ENCODE measurements around the gene SOBP. TPM values are rescaled to one million over a fixed set of nuclear protein-coding genes. Genes with fewer than 3 reads are reported as not detected.

The SOBP gene
- total RNA-seq, 1 experiment from 2014 or later: 10.1 TPM

GRCh38 chr6:107642861-107643328 is 153.0 kb downstream of the SOBP start (continued):
- TF ChIP-seq SMAD4 (CRISPR knock-in tag; IDR thresholded peaks at IDR 0.05) (no peak), USF1 (CRISPR knock-in tag; IDR thresholded peaks at IDR 0.05) (no peak), OVOL2 (CRISPR knock-in tag; IDR thresholded peaks at IDR 0.05; ENCODE audit: borderline replicate concordance) (no peak)

DNA sequence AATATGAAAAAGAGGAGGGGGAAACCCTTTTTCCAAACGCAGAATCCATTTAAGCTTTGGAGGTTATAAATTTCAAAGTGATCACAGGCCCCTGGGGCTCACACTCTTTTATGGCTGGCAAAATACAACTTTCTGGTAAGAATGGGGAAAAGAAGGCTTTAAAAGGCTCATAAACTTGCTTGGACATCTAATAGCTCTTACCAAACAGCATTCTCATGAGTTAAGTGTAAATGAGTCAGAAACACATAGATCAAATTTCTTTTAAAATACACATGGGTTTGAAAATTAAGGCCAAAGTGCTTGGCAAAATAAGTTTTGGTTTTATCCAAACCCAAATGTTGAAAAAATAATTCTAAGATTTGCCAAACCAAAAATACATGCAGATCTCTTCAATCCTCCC is 154.6 kb downstream of the SOBP start:
- no peaks in the 10 kb centered on the region for H3K4me1 Mint-ChIP-seq
- DNase-seq (ENCODE audit: low spot score) (no peak), ATAC-seq (no peak)
- no peak overlapping the region for H3K4me3 Mint-ChIP-seq
- ChIA-PET POLR2A (no interaction called here), CTCF (no interaction called here)
- TF ChIP-seq, protein P1, sequence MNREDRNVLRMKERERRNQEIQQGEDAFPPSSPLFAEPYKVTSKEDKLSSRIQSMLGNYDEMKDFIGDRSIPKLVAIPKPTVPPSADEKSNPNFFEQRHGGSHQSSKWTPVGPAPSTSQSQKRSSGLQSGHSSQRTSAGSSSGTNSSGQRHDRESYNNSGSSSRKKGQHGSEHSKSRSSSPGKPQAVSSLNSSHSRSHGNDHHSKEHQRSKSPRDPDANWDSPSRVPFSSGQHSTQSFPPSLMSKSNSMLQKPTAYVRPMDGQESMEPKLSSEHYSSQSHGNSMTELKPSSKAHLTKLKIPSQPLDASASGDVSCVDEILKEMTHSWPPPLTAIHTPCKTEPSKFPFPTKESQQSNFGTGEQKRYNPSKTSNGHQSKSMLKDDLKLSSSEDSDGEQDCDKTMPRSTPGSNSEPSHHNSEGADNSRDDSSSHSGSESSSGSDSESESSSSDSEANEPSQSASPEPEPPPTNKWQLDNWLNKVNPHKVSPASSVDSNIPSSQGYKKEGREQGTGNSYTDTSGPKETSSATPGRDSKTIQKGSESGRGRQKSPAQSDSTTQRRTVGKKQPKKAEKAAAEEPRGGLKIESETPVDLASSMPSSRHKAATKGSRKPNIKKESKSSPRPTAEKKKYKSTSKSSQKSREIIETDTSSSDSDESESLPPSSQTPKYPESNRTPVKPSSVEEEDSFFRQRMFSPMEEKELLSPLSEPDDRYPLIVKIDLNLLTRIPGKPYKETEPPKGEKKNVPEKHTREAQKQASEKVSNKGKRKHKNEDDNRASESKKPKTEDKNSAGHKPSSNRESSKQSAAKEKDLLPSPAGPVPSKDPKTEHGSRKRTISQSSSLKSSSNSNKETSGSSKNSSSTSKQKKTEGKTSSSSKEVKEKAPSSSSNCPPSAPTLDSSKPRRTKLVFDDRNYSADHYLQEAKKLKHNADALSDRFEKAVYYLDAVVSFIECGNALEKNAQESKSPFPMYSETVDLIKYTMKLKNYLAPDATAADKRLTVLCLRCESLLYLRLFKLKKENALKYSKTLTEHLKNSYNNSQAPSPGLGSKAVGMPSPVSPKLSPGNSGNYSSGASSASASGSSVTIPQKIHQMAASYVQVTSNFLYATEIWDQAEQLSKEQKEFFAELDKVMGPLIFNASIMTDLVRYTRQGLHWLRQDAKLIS (CRISPR knock-in tag; IDR thresholded peaks at IDR 0.05; ENCODE audit: borderline replicate concordance): no peak
- no peak for TF ChIP-seq RELA (CRISPR knock-in tag; IDR thresholded peaks at IDR 0.05; ENCODE audit: borderline replicate concordance)
- no peak for TF ChIP-seq GTF2I (CRISPR knock-in tag; conservative IDR thresholded peaks at IDR 0.05)
- TF ChIP-seq NR2C2 (CRISPR knock-in tag; IDR thresholded peaks at IDR 0.05): no peak
- no peak for TF ChIP-seq NFATC4 (CRISPR knock-in tag; IDR thresholded peaks at IDR 0.05)
- no peak for TF ChIP-seq FOXJ3 (CRISPR knock-in tag; IDR thresholded peaks at IDR 0.05; ENCODE audit: borderline replicate concordance)
- no peak for TF ChIP-seq CREB1 (CRISPR knock-in tag; IDR thresholded peaks at IDR 0.05)
- TF ChIP-seq ESRRA (CRISPR knock-in tag; IDR thresholded peaks at IDR 0.05; ENCODE audit: borderline replicate concordance): no peak
- TF ChIP-seq MXD4 (CRISPR knock-in tag; IDR thresholded peaks at IDR 0.05; ENCODE audit: borderline replicate concordance): no peak
- no peak for TF ChIP-seq ZNF671 (CRISPR knock-in tag; IDR thresholded peaks at IDR 0.05)
- no peak overlapping the region for H3K27ac Mint-ChIP-seq
- H3K9me3 Mint-ChIP-seq: no peaks in the 10 kb centered on the region
- H3K36me3 Mint-ChIP-seq: no peaks in the 10 kb centered on the region
- no peaks in the 10 kb centered on the region for H3K27me3 Mint-ChIP-seq (ENCODE audit: low read depth)

- Mint-ChIP-seq H3K4me1 (no peaks in the 10 kb centered on the region), H3K9me3 (no peaks in the 10 kb centered on the region), H3K27ac (no peak overlapping the region), H3K27me3 (ENCODE audit: low read depth) (no peaks in the 10 kb centered on the region), H3K4me3 (no peak overlapping the region), H3K36me3 (no peaks in the 10 kb centered on the region)
- ATAC-seq (no peak), DNase-seq (ENCODE audit: low spot score) (no peak)
- ChIA-PET CTCF (no interaction called here), POLR2A (no interaction called here)
- TF ChIP-seq EMX1 (CRISPR knock-in tag; IDR thresholded peaks at IDR 0.05) (no peak), TEAD1 (CRISPR knock-in tag; IDR thresholded peaks at IDR 0.05) (no peak), ZNF263 (CRISPR knock-in tag; IDR thresholded peaks at IDR 0.05; ENCODE audit: low read depth) (no peak), ZNF317 (CRISPR knock-in tag; IDR thresholded peaks at IDR 0.05; ENCODE audit: borderline replicate concordance, low read depth) (no peak), TCF7 (CRISPR knock-in tag; IDR thresholded peaks at IDR 0.05; ENCODE audit: low read depth) (no peak), ZNF425 (CRISPR knock-in tag; conservative IDR thresholded peaks at IDR 0.05) (no peak), ETV6 (CRISPR knock-in tag; IDR thresholded peaks at IDR 0.05) (no peak), FOXP1 (CRISPR knock-in tag; IDR thresholded peaks at IDR 0.05; ENCODE audit: borderline replicate concordance) (no peak), SMAD4 (CRISPR knock-in tag; IDR thresholded peaks at IDR 0.05) (no peak), STAT6 (CRISPR knock-in tag; conservative IDR thresholded peaks at IDR 0.05; ENCODE audit: low read depth) (no peak), JAZF1 (CRISPR knock-in tag; IDR thresholded peaks at IDR 0.05) (no peak)
- TF ChIP-seq, protein P2, sequence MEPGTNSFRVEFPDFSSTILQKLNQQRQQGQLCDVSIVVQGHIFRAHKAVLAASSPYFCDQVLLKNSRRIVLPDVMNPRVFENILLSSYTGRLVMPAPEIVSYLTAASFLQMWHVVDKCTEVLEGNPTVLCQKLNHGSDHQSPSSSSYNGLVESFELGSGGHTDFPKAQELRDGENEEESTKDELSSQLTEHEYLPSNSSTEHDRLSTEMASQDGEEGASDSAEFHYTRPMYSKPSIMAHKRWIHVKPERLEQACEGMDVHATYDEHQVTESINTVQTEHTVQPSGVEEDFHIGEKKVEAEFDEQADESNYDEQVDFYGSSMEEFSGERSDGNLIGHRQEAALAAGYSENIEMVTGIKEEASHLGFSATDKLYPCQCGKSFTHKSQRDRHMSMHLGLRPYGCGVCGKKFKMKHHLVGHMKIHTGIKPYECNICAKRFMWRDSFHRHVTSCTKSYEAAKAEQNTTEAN (CRISPR knock-in tag; IDR thresholded peaks at IDR 0.05): no peak
These were observed 155.8 kb downstream of the SOBP start for GRCh38 chr6:107645740-107646139.

Measured in WTC11 (cell line).